HG03045 (cell line): Measurements from ENCODE around the gene MMP13.
A peak's percentile ranks its signal among the peaks of the same experiment; 100 is the strongest.

Experiments
- ATAC-seq: cut with Tn5 transposase; IDR thresholded peaks from one replicate; pipeline ENCODE4 v1.9.1; 2021; ENCODE audit warnings: mild to moderate bottlenecking, moderate library complexity; ENCODE audit not compliant: unreplicated experiment

Gene MMP13

GRCh38 chr11:102936864-102937509, 18.5 kb downstream of the MMP13 start:
- no peak for ATAC-seq

- ATAC-seq = no peak
Measured at GRCh38 chr11:102935514-102935913, 20.0 kb downstream of the MMP13 start.

GRCh38 chr11:102934735-102935134, 20.8 kb downstream of the MMP13 start:
- ATAC-seq = no peak

- no peak for ATAC-seq
Measured at GRCh38 chr11:102933627-102934026, 21.9 kb downstream of the MMP13 start.

GRCh38 chr11:102932678-102933077, 22.9 kb downstream of the MMP13 start:
- ATAC-seq = no peak

- no peak for ATAC-seq
Measured at GRCh38 chr11:102930451-102930850, 25.1 kb downstream of the MMP13 start.

GRCh38 chr11:102929972-102930371, 25.6 kb downstream of the MMP13 start:
- ATAC-seq = no peak

- no peak for ATAC-seq
Measured at GRCh38 chr11:102929166-102929565, 26.4 kb downstream of the MMP13 start.

GRCh38 chr11:102928247-102928646, 27.3 kb downstream of the MMP13 start:
- no peak for ATAC-seq

- ATAC-seq = no peak
Measured at GRCh38 chr11:102927624-102927990, 27.9 kb downstream of the MMP13 start.

GRCh38 chr11:102926961-102927623, 28.4 kb downstream of the MMP13 start:
- no peak for ATAC-seq

GRCh38 chr11:102926517-102926916, 29.0 kb downstream of the MMP13 start:
- no peak for ATAC-seq

GRCh38 chr11:102925988-102926387, 29.5 kb downstream of the MMP13 start:
- no peak for ATAC-seq

GRCh38 chr11:102924851-102925380, 30.6 kb downstream of the MMP13 start:
- no peak for ATAC-seq

- no peak for ATAC-seq
Measured at GRCh38 chr11:102921587-102922220, 33.8 kb downstream of the MMP13 start.

- peak; percentile 79 for ATAC-seq
Measured at GRCh38 chr11:102920118-102920684, 35.3 kb downstream of the MMP13 start.

GRCh38 chr11:102915044-102915375, 40.5 kb downstream of the MMP13 start:
- no peak for ATAC-seq

- ATAC-seq = no peak
Measured at GRCh38 chr11:102914238-102915043, 41.1 kb downstream of the MMP13 start.

- no peak for ATAC-seq
Measured at GRCh38 chr11:102912482-102912830, 43.1 kb downstream of the MMP13 start.

- no peak for ATAC-seq
Measured at GRCh38 chr11:102911758-102912481, 43.6 kb downstream of the MMP13 start.
